ENCODE data around the gene EIF4A2. TPM values are rescaled to one million over a fixed set of nuclear protein-coding genes. Genes with fewer than 3 reads are reported as not detected.

EIF4A2 gene
- total RNA-seq, 1 donor from 2014 or later = 441 TPM

DNA sequence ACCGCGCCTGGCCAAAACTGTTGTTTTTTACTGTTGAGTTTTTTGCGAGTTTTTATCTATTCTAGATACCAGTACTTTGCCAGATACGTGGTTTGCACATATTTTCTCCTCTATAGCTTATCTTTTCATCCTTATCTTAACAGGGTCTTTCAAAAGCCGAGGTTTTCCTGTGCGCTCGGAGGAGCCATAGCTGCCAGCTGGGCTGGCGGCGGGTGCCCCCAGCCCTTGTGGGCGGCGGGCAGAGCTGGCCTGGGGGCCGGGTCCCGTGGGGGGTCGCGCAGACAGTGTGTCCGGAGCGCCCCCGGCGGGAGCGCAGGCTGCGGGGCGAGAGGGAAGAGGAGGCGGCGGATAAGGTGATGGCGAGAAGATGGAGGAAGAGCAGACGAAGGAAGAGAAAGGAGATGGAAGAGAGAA lies 11.1 kb upstream of the EIF4A2 start:
- H3K4me3 Mint-ChIP-seq (ENCODE audit: unreplicated experiment) = peak overlapping the region; percentile 77
- peaks cover 4% of the 10 kb centered on the region for H3K4me1 Mint-ChIP-seq (ENCODE audit: low read depth, unreplicated experiment)
- H3K36me3 Mint-ChIP-seq (ENCODE audit: unreplicated experiment) = no peaks in the 10 kb centered on the region
- DNase-seq = peak; percentile 30
- H3K27ac Mint-ChIP-seq (ENCODE audit: unreplicated experiment) = no peak overlapping the region
- H3K27me3 Mint-ChIP-seq (ENCODE audit: unreplicated experiment) = no peaks in the 10 kb centered on the region
- H3K9me3 Mint-ChIP-seq (ENCODE audit: unreplicated experiment) = no peaks in the 10 kb centered on the region
- TF ChIP-seq, protein P1, sequence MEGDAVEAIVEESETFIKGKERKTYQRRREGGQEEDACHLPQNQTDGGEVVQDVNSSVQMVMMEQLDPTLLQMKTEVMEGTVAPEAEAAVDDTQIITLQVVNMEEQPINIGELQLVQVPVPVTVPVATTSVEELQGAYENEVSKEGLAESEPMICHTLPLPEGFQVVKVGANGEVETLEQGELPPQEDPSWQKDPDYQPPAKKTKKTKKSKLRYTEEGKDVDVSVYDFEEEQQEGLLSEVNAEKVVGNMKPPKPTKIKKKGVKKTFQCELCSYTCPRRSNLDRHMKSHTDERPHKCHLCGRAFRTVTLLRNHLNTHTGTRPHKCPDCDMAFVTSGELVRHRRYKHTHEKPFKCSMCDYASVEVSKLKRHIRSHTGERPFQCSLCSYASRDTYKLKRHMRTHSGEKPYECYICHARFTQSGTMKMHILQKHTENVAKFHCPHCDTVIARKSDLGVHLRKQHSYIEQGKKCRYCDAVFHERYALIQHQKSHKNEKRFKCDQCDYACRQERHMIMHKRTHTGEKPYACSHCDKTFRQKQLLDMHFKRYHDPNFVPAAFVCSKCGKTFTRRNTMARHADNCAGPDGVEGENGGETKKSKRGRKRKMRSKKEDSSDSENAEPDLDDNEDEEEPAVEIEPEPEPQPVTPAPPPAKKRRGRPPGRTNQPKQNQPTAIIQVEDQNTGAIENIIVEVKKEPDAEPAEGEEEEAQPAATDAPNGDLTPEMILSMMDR (IDR thresholded peaks at IDR 0.05; ENCODE audit: partially characterized antibody, unreplicated experiment) = no peak

DNA sequence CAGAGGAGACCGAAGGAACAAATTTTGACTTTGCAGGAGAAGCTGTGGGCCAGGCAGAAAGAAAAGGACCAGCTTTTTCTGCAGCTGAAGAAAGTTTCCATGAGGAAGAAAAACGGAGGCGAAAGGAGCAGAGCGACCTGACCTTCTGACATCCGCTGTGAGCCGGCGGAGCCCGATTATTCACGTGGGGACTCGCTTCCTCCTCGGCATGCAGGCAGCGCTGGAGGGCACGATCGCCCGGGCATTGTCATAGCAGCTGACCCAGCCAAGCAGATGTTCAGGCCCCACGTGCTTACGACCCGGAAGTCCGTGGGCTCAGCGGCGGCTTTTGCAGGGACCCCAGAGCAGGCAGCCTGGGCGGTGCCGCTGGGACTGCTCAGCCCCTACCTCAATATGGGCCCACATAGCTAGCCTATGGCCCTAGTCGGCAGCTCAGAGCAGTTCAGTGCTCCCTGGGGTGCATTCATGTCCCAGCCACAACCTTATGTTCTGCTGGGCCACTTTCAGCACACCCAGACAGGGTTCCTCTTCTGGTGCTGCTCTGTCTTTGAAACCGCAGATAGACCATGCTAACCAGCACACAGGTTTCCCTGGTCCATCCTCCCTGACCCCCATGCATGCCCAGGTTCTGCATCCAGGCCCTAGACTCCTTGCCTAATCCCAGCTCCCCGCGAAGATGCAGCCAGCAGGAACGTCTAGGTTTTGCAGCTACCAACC lies 10.5 kb upstream of the EIF4A2 start:
- H3K27me3 Mint-ChIP-seq (ENCODE audit: unreplicated experiment) = no peaks in the 10 kb centered on the region
- H3K4me3 Mint-ChIP-seq (ENCODE audit: unreplicated experiment) = peak overlapping the region; percentile 77
- no peak overlapping the region for H3K27ac Mint-ChIP-seq (ENCODE audit: unreplicated experiment)
- H3K9me3 Mint-ChIP-seq (ENCODE audit: unreplicated experiment) = no peaks in the 10 kb centered on the region
- H3K4me1 Mint-ChIP-seq (ENCODE audit: low read depth, unreplicated experiment) = peaks cover 4% of the 10 kb centered on the region
- TF ChIP-seq, protein P1 (IDR thresholded peaks at IDR 0.05; ENCODE audit: partially characterized antibody, unreplicated experiment) = no peak
- no peaks in the 10 kb centered on the region for H3K36me3 Mint-ChIP-seq (ENCODE audit: unreplicated experiment)
- peak; percentile 52 for DNase-seq

- no peaks in the 10 kb centered on the region for H3K27me3 Mint-ChIP-seq (ENCODE audit: unreplicated experiment)
- DNase-seq = no peak
- TF ChIP-seq, protein P1 (IDR thresholded peaks at IDR 0.05; ENCODE audit: partially characterized antibody, unreplicated experiment) = no peak
These were observed 7.4 kb upstream of the EIF4A2 start for GRCh38 chr3:186775999-186776398.

GRCh38 chr3:186779204-186779603 lies 4.2 kb upstream of the EIF4A2 start:
- TF ChIP-seq, protein P1 (IDR thresholded peaks at IDR 0.05; ENCODE audit: partially characterized antibody, unreplicated experiment) = no peak
- Mint-ChIP-seq H3K4me3 (ENCODE audit: unreplicated experiment) (no peak overlapping the region), H3K9me3 (ENCODE audit: unreplicated experiment) (peaks cover 16% of the 10 kb centered on the region), H3K27me3 (ENCODE audit: unreplicated experiment) (peaks cover 9% of the 10 kb centered on the region), H3K36me3 (ENCODE audit: unreplicated experiment) (no peaks in the 10 kb centered on the region), H3K27ac (ENCODE audit: unreplicated experiment) (no peak overlapping the region), H3K4me1 (ENCODE audit: low read depth, unreplicated experiment) (peaks cover 5% of the 10 kb centered on the region)
- no peak for DNase-seq

More at GRCh38 chr3:186775999-186776398, 7.4 kb upstream of the EIF4A2 start:
- Mint-ChIP-seq H3K36me3 (ENCODE audit: unreplicated experiment) (no peaks in the 10 kb centered on the region), H3K4me3 (ENCODE audit: unreplicated experiment) (no peak overlapping the region), H3K4me1 (ENCODE audit: low read depth, unreplicated experiment) (peaks cover 4% of the 10 kb centered on the region), H3K27ac (ENCODE audit: unreplicated experiment) (no peak overlapping the region), H3K9me3 (ENCODE audit: unreplicated experiment) (no peaks in the 10 kb centered on the region)

DNA sequence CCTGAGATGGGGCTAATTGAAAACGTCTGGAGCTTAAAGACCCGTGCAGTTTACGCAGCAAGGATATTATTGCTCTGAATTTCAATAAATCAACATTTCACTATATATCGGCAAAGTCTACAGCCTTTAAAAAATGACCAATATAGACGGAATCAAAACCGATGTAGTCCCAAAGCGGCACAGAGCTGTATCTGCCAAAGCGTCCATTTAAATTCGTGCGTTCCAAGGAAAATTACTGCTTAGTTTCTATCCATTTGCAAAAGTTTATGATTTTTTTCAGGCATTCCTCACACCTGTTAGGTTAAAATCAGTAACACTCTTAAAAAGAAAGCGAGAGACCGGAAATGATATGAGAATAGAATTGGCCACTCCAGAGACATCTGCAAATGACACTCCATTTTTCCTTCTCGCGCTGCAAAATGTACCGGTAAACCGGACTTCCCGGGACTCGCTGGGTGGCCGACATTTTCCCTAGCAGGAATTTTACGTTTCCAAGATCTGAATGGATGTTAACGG lies 777 bp upstream of the EIF4A2 start:
- Mint-ChIP-seq H3K36me3 (ENCODE audit: unreplicated experiment) (no peaks in the 10 kb centered on the region), H3K27me3 (ENCODE audit: unreplicated experiment) (peaks cover 9% of the 10 kb centered on the region), H3K4me1 (ENCODE audit: low read depth, unreplicated experiment) (peaks cover 17% of the 10 kb centered on the region), H3K4me3 (ENCODE audit: unreplicated experiment) (peak overlapping the region; percentile 97), H3K9me3 (ENCODE audit: unreplicated experiment) (peaks cover 23% of the 10 kb centered on the region), H3K27ac (ENCODE audit: unreplicated experiment) (peak overlapping the region; percentile 91)
- DNase-seq = no peak
- TF ChIP-seq, protein P1 (IDR thresholded peaks at IDR 0.05; ENCODE audit: partially characterized antibody, unreplicated experiment) = no peak
